8988T (cell line): ENCODE results near the gene HBG2.
A peak's percentile ranks its signal among the peaks of the same experiment; 100 is the strongest.
"Not testable (repeated sequence)": the region's sequence is repeated elsewhere in the genome, so short reads cannot be mapped to it uniquely, and the experiment has no call there.

ENCODE experiments used
- DNase-seq: peaks from one replicate; pipeline ENCODE4 v3.0.0; 2011

The HBG2 gene

GRCh38 chr11:5254646-5255413 is at the start of gene HBG2:
TSS of gene HBG2 (minus strand) at chr11:5254781. CDS start at chr11:5254728, 53 bp downstream.
- DNase-seq: not testable (repeated sequence)

- DNase-seq: no peak
Measured at GRCh38 chr11:5304046-5304445, 49.5 kb upstream of the HBG2 start.

GRCh38 chr11:5303626-5304025 is 49.0 kb upstream of the HBG2 start:
- no peak for DNase-seq

DNA sequence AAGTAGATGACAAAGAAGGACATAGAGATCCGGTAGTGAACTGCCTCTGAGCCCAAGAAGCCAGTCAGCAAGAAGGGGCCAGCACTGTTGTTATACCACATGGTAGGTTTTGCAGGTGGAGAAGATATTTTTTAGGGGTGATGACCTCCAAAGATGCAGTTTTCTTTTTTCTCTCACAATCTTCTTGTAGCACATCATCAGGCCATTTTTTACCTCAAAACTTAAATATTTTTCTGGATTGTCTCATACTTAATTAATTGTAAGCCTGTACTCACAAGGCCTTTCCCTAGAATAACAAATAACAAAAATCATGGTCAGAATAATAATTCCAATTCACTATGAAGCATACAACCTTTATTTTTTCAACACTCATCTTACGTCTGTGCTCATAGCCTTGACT is 47.3 kb upstream of the HBG2 start, which contains the start of gene OR51B4:
Gene OR51B4 (minus strand): TSS at position 101 of the 400 bp plus-strand sequence. CDS start 0 bp downstream, at position 101.
- no peak for DNase-seq

DNA sequence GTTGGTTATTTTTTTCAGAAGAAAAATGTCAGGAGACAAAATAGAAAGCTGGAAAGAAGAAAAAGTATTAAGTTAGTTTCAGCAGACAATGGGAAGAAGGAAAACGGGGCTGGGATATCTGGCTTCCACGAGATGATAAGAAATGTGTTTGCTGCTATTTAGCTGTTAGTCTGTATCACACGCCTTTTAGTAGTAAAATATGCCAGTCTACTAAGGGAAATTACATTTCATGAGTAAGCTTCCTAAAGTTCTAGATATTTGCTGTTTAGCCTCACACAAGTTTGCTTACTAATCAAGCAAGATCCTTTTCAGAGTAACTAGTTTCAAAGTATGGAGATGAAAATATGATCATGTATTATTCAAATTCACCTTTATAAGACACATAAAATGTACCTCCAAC is 45.7 kb upstream of the HBG2 start:
- no peak for DNase-seq

GRCh38 chr11:5298451-5298850 is 43.9 kb upstream of the HBG2 start:
- no peak for DNase-seq

DNA sequence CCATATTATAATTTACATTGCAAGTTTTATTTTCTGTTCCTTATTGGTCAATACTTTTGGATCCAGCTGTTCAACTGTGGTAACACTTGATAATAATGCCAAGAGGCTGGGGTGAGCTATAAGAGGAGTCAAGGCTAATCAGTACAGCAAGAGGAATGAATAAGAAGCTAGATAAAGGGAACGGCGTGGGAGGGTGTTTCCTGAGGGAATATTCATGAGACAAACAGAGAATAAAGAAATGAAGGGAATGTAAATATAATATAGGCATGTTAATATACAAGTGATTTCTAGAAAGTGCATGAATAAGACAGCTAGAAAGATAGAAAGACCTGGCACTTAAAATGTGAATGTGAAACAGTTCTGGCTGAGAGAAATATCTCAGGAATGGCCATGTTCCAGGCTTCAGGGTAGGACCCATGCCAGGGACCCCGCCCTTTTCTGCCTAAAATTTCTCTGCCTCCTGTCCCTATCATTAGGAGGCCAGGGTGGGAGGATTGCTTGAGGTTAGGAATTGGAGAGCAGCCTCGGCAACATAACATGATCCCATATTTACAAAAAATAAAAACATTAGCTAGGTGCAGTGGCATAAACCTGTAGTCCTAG is 43.2 kb upstream of the HBG2 start:
- DNase-seq: no peak

GRCh38 chr11:5294342-5294995 is 39.9 kb upstream of the HBG2 start:
- DNase-seq: not testable (repeated sequence)

GRCh38 chr11:5293028-5293427 is 38.4 kb upstream of the HBG2 start:
- DNase-seq: no peak

DNA sequence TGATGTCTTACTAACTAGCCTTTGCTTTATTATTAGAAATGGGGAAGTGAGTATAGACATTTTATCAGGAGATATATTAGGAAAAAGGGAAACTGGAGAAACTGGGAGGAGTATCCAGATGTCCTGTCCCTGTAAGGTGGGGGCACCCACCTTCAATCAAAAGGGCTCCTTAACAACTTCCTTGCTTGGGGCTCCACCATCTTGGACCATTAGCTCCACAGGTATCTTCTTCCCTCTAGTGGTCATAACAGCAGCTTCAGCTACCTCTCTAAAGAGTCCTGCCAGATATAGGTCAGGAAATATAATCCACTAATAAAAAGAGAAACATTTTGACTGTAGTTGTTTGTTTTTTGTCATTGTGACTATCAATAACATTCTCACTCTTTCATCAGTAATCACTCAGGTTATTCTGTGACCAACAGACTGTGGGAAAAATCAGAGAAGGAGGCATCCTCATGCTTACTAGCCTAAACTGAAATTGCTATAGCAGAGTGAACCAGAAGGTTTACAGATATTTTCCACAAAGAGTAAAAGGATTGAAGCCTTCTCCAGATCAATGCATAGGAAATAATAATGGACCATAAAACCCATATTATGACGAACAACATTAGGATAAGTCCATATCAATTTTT is 36.7 kb upstream of the HBG2 start:
- DNase-seq: peak; percentile 39

DNA sequence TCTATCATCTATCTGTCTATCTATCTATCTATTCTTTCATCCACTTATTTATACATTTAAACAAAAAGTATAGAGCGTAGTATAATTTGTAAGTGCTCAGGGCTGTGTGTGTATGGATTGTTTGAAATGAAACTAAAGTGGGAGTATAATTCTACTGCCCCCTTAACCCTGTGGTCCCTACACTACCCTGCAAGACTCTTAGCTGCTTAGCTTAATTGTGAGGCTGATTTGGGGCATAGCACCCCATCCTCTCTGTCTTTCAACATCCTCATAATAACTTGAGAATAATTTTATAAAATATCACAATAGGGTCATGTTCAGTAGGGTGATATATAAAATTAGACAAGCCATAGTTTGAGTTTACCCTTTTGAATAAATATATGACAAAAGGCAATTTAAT is 35.5 kb upstream of the HBG2 start:
- no peak for DNase-seq

DNA sequence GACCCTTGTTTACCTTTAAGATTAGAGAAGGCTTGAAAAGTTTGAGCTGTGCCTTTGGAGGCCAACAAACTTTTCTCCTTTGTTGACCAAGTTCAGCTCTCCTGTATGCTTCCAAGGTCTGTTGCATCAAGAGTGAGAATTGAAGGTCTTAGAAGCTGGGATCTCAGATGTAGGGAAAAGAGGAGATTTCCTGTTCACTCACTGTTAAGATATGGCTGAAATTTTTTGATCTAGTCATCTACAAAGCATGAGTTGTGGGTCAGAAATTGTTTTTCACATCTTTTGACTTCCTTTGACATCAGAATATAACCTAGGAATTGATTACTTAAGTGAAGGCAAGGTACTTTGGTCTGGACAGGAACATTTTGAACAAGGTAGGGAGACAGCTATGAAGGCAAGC is 35.1 kb upstream of the HBG2 start:
- no peak for DNase-seq

GRCh38 chr11:5288906-5289550 is 34.4 kb upstream of the HBG2 start:
- no peak for DNase-seq

DNA sequence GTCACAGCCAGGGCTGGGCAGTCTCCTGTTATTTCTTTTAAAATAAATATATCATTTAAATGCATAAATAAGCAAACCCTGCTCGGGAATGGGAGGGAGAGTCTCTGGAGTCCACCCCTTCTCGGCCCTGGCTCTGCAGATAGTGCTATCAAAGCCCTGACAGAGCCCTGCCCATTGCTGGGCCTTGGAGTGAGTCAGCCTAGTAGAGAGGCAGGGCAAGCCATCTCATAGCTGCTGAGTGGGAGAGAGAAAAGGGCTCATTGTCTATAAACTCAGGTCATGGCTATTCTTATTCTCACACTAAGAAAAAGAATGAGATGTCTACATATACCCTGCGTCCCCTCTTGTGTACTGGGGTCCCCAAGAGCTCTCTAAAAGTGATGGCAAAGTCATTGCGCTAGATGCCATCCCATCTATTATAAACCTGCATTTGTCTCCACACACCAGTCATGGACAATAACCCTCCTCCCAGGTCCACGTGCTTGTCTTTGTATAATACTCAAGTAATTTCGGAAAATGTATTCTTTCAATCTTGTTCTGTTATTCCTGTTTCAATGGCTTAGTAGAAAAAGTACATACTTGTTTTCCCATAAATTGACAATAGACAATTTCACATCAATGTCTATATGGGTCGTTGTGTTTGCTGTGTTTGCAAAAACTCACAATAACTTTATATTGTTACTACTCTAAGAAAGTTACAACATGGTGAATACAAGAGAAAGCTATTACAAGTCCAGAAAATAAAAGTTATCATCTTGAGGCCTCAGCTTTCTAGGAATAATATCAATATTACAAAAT is 33.7 kb upstream of the HBG2 start:
- no peak for DNase-seq

DNA sequence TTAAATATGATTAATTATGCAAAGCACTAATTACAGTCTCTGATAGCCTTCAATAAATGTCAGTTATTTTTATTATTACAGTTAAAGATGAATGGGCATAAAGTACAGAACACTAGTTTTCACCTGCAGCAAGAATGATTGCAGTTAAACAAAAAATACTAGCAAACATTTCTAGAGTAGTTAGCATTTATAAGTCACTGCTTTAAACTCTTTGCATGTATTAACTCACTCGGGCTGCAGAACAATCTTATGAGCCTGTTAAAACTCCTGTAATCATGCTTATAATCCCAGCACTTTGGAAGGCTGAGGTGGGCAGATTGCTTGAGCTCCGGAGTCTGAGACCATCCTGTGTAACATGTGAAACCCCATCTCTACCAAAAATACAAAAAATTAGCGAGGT is 32.3 kb upstream of the HBG2 start:
- no peak for DNase-seq

DNA sequence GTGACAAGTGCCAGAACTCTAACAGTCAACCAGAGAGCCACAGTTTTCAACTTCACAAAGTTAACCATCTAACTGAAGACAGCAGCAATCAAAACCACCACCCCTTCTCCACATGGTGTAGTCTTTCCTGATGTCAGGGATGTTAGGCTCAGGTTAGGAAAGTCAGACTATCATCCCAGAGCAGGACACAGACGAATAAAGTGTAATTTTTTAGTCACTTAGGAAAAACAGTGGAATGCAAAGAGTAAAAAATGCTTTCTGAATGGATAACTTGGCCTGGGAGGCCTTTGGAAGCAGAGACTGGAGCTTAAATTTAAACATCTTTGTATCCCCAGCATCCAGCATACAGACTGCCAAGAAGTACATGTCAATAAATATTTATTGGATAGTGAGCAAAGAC is 31.8 kb upstream of the HBG2 start:
- no peak for DNase-seq

GRCh38 chr11:5285703-5286340 is 31.2 kb upstream of the HBG2 start:
- DNase-seq: no peak

DNA sequence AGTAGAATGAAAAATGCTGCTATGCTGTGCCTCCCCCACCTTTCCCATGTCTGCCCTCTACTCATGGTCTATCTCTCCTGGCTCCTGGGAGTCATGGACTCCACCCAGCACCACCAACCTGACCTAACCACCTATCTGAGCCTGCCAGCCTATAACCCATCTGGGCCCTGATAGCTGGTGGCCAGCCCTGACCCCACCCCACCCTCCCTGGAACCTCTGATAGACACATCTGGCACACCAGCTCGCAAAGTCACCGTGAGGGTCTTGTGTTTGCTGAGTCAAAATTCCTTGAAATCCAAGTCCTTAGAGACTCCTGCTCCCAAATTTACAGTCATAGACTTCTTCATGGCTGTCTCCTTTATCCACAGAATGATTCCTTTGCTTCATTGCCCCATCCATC is 30.1 kb upstream of the HBG2 start:
- DNase-seq: no peak

DNA sequence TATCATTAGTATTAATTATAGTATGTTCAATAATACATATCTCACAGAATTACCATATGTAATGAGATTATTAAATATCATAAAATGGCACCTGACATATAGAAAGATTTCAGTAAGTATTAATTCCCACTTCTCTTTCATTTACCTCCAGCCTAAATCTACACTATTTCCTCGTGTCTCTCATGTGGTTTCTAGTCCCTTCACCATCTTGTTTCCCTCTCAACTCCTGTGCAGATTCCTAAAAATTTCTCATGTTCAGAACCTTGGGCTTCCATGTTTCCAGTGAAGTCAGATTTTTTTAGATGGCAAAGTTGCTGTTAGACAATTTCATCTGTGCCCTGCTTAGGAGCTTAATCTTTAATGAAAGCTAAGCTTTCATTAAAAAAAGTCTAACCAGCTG is 29.3 kb upstream of the HBG2 start:
- DNase-seq: no peak

DNA sequence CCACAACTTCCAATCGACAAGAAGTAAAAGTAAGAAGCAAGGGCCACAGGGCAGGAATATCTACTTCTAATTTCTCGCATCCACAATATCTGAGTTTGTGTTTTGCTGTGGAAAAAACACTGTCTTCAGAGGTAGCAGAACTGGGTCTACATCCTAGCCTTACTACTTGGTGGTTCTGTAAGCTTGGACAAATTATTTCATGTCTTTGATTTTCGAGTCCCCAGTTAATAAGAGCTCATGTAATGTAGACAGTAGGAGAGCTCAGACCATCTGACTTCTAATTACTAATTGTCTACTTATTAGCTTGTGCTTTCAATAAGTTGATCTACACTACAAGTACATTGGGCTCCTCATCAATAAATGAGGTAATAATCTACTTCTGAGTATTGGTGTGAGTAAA is 28.5 kb upstream of the HBG2 start:
- DNase-seq: no peak

GRCh38 chr11:5282628-5283027 is 28.0 kb upstream of the HBG2 start:
- DNase-seq: no peak

DNA sequence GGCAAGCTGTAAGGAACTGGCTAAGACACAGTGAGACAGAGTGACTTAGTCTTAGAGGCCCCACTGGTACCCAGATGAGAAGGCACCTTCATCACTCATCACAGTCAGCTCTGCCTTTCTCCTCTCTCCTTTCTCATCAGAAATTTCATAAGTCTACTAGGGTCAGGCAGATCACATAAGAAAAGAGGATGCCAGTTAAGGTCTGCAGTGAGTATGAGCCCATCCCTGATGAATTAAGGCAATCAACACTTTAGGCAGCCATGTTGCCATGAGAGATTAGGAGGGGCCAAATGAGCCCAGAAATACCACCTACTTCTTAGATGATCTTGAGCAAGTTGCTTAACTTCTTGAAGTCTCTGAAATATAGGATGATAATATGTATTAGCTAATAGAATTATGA is 27.0 kb upstream of the HBG2 start:
- no peak for DNase-seq
